B cell (primary cell): Measurements from ENCODE around the gene TLDC2.

Experiments used
- CTCF ChIP-seq: fragments of 200-600 bp; IDR thresholded peaks from one replicate; pipeline ENCODE4 v1.8.0; 2022; ENCODE audit warnings: antibody characterized with exemption, mild to moderate bottlenecking
- EZH2 ChIP-seq: IDR thresholded peaks from 2 replicates; pipeline ENCODE4 v1.6.1; 2012; ENCODE audit warnings: borderline replicate concordance, low read depth, mild to moderate bottlenecking, moderate library complexity, low read length; ENCODE audit not compliant: insufficient read depth, poor library complexity, severe bottlenecking

- no peak for TF ChIP-seq CTCF
- TF ChIP-seq EZH2, result no peak
Observed at GRCh38 chr20:36925234-36925633, 49.3 kb downstream of the TLDC2 start.
